ENCODE results near the gene ZNF516. TPM values are rescaled to one million over a fixed set of nuclear protein-coding genes. Genes with fewer than 3 reads are reported as not detected.

The ZNF516 gene
- total RNA-seq, 1 experiment from 2014 or later = 22.6 TPM

- no peak for TF ChIP-seq CTCF (conservative IDR thresholded peaks at IDR 0.05)
- no peak overlapping the region for H2BK20ac ChIP-seq (ENCODE audit: low read depth, low read length, poor library complexity, severe bottlenecking)
- no peak overlapping the region for H3K4me2 ChIP-seq (ENCODE audit: insufficient read depth, insufficient read length, low read length)
- H3K79me2 ChIP-seq (ENCODE audit: insufficient read depth, low read length) = no peaks in the 10 kb centered on the region; the same call in 1 of the 2 replicates
- no peak overlapping the region for H3K18ac ChIP-seq (ENCODE audit: insufficient read length, low read depth, low read length)
- H4K5ac ChIP-seq (ENCODE audit: insufficient read length, low read depth, low read length) = no peak overlapping the region
- no peak overlapping the region for H2AFZ ChIP-seq (ENCODE audit: low read length)
- H3K36me3 Mint-ChIP-seq (ENCODE audit: insufficient read depth in 1 of 3, low read depth in 3 of 3) = peaks cover 0 to 2% (median 0%) of the 10 kb centered on the region in 3 experiments; a peak in 3 of 7 replicates
- no CpG with 5 or more reads among the region's 13 CpGs for WGBS (ENCODE audit: extremely low coverage, insufficient read length, low lambda C conversion rate)
- H2AK5ac ChIP-seq (ENCODE audit: insufficient read length, low read length) = no peak overlapping the region
- H4K91ac ChIP-seq (ENCODE audit: insufficient read length, low read depth, low read length) = no peak overlapping the region
- H4K8ac ChIP-seq (replicated peaks; ENCODE audit: insufficient read length, low read depth, low read length) = no peak overlapping the region
- H3K27ac Mint-ChIP-seq = no peak overlapping the region
- H3K27me3 Mint-ChIP-seq (ENCODE audit: low read depth) = no peaks in the 10 kb centered on the region
- H3K9me3 ChIP-seq (ENCODE audit: control insufficient read depth, low read depth, low read length) = no peaks in the 10 kb centered on the region
- peaks cover 2% of the 10 kb centered on the region for H3K79me1 ChIP-seq (ENCODE audit: insufficient read depth, low read depth, low read length, poor library complexity, severe bottlenecking)
- no peaks in the 10 kb centered on the region for H3K23me2 ChIP-seq (ENCODE audit: insufficient read length, low read depth, low read length, poor library complexity, severe bottlenecking)
- no peak overlapping the region for H3T11ph ChIP-seq (ENCODE audit: low read length)
- H3K4me1 ChIP-seq (ENCODE audit: insufficient read depth, low read length) = peaks cover 8% of the 10 kb centered on the region
- no peak overlapping the region for H2BK12ac ChIP-seq (ENCODE audit: insufficient read length, low read depth, low read length)
- H2BK5ac ChIP-seq (ENCODE audit: insufficient read length, low read length) = no peak overlapping the region
- H2BK15ac ChIP-seq (ENCODE audit: low read depth, low read length) = no peak overlapping the region
- H3K23ac ChIP-seq (ENCODE audit: insufficient read length, low read depth, low read length) = no peak overlapping the region
- H3K4me3 Mint-ChIP-seq = no peak overlapping the region
- H4K20me1 ChIP-seq (ENCODE audit: control insufficient read depth, insufficient read depth, insufficient read length) = no peaks in the 10 kb centered on the region
- H3K56ac ChIP-seq (ENCODE audit: insufficient read length, low read depth, low read length) = no peak overlapping the region
- H3K4ac ChIP-seq (ENCODE audit: low read depth, low read length) = no peak overlapping the region
- no peaks in the 10 kb centered on the region for H3K27me3 ChIP-seq (ENCODE audit: insufficient read depth, low read length)
- no peak overlapping the region for H3K9ac ChIP-seq (ENCODE audit: extremely low read depth, insufficient read length, low read length)
- H2BK120ac ChIP-seq (ENCODE audit: low read depth, low read length, poor library complexity, severe bottlenecking) = no peak overlapping the region
- no peak overlapping the region for H3K27ac ChIP-seq (ENCODE audit: insufficient read length, low read depth, low read length)
- H3K9me3 Mint-ChIP-seq = no peaks in the 10 kb centered on the region
- no peak for DNase-seq
- peaks cover 39 to 43% of the 10 kb centered on the region in 2 experiments for H3K4me1 Mint-ChIP-seq
- no peak overlapping the region for H3K14ac ChIP-seq (ENCODE audit: insufficient read depth, low read length)
Observed at GRCh38 chr18:76482267-76482666, 12.8 kb downstream of the ZNF516 start.

Data from H9 (cell line).